Prostate gland (tissue), 2 donors: ENCODE data around the gene ERN2.

Experiments used
- CTCF ChIP-seq, 4 experiments: fragments of 200-600 bp in 2 of 4; fragments of 450-650 bp in 2 of 4; sonication (generic) in 2 of 4; IDR thresholded peaks; 1 replicate in 3 of 4; 2 replicates in 1 of 4; pipeline ENCODE4 v1.5.1; 2016 to 2019; ENCODE audit warnings: antibody characterized with exemption in 4 of 4, mild to moderate bottlenecking in 2 of 4, moderate library complexity in 2 of 4
- POLR2A ChIP-seq: fragments of 450-650 bp; IDR thresholded peaks from one replicate; pipeline ENCODE4 v1.6.1; 2016; ENCODE audit warnings: antibody characterized with exemption, mild to moderate bottlenecking

DNA sequence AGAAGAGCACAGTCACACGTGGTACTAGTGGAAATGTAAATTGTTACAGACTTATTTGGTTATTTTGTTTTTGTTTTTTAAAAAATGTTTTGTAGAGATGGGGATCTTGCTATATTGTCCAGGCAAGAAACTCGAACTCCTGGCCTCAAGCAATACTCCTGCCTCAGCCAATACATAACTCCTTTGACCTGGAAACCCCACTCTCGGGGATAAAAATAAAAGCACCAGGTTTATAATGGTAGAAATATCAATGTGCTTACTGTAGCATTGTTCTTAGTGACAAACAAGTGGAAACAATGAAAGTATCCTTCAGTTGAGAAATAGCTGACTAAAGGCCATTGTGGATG is 11.7 kb upstream of the ERN2 start:
- TF ChIP-seq CTCF (IDR thresholded peaks at IDR 0.05) (no peak), POLR2A (no peak)
